B cell (primary cell): ENCODE measurements around the gene MVB12B. TPM values are rescaled to one million over a fixed set of nuclear protein-coding genes. Genes with fewer than 3 reads are reported as not detected.

Source experiments
- ATAC-seq: fragments of 200-7000 bp; cut with Tn5 transposase; one replicate; pipeline ENCODE4 v1.10.0; 2021; ENCODE audit warnings: low read depth, mild to moderate bottlenecking, moderate number of reproducible peaks, moderate library complexity
- CTCF ChIA-PET: fragments of 350-600 bp; sonication (Branson Sonifier 250); formaldehyde crosslinking; loops from one replicate; lab custom pipeline; 2021; ENCODE audit warnings: antibody characterized with exemption, inconsistent platforms; lab: Charles Lee
- POLR2A ChIA-PET: fragments of 350-600 bp; sonication (Branson Sonifier 250); formaldehyde crosslinking; loops from one replicate; lab custom pipeline; 2021; ENCODE audit warnings: antibody characterized with exemption; lab: Charles Lee
- DNase-seq: peaks from one replicate; pipeline ENCODE4 v3.0.0; 2013
- H2AFZ ChIP-seq: 2 replicates; pipeline ENCODE4 v1.6.1; 2012; ENCODE audit warnings: mild to moderate bottlenecking, low read depth, low read length; ENCODE audit not compliant: insufficient read depth, poor library complexity, severe bottlenecking
- H3K27ac ChIP-seq, 2 donors: 1 replicate in 1 of 2; 2 replicates in 1 of 2; pipeline ENCODE4 v1.5.1; 2012 to 2013; ENCODE audit warnings: low read length in 2 of 2, mild to moderate bottlenecking in 2 of 2, moderate library complexity in 1 of 2
- H3K27me3 ChIP-seq, 4 experiments: fragments of 200-600 bp in 1 of 4; sonication (generic) in 1 of 4; replicated peaks in 1 of 4; 1 replicate in 2 of 4; 2 replicates in 2 of 4; pipeline versions ENCODE4 v1.6.1 to v1.7.0; 2013 to 2016; ENCODE audit warnings: low read length in 3 of 4, mild to moderate bottlenecking in 2 of 4, mixed read lengths in 1 of 4, moderate library complexity in 1 of 4; ENCODE audit not compliant: insufficient read depth in 4 of 4, control insufficient read depth in 3 of 4; ENCODE audit errors: control extremely low read depth in 1 of 4
- H3K36me3 ChIP-seq, 2 experiments: replicated peaks in 1 of 2; 1 replicate in 1 of 2; 2 replicates in 1 of 2; pipeline versions ENCODE4 v1.6.1 to v1.7.1; 2013; ENCODE audit warnings: low read length in 1 of 2; ENCODE audit not compliant: insufficient read depth in 2 of 2, control insufficient read depth in 1 of 2; ENCODE audit errors: control extremely low read depth in 1 of 2, extremely low read depth in 1 of 2
- H3K4me1 ChIP-seq, 2 donors: fragments of 200-600 bp in 1 of 2; sonication (generic) in 1 of 2; 1 replicate in 1 of 2; 2 replicates in 1 of 2; pipeline versions ENCODE4 v1.5.1 to v1.6.1; 2013 to 2017; ENCODE audit warnings: low read length in 2 of 2; ENCODE audit not compliant: control insufficient read depth in 2 of 2, insufficient read depth in 2 of 2
- H3K4me2 ChIP-seq: replicated peaks from 2 replicates; pipeline ENCODE3; 2012; ENCODE audit warnings: mild to moderate bottlenecking, low read depth, low read length; ENCODE audit not compliant: poor library complexity, severe bottlenecking
- H3K4me3 ChIP-seq, 5 experiments: fragments of 200-600 bp in 1 of 5; sonication (generic) in 1 of 5; 1 replicate in 3 of 5; 2 replicates in 2 of 5; pipeline versions ENCODE4 v1.5.1 to v1.7.0; 2011 to 2016; ENCODE audit warnings: low read length in 4 of 5, mild to moderate bottlenecking in 4 of 5, low read depth in 2 of 5, control low read depth in 1 of 5, moderate library complexity in 1 of 5; ENCODE audit not compliant: insufficient read depth in 1 of 5; ENCODE audit errors: control extremely low read depth in 1 of 5, extremely low read depth in 1 of 5
- H3K79me2 ChIP-seq: fragments of 200-600 bp; sonication (generic); one replicate; pipeline ENCODE4 v1.6.0; 2016; ENCODE audit warnings: low read length; ENCODE audit not compliant: control insufficient read depth, insufficient read depth
- H3K9ac ChIP-seq: fragments of 200-600 bp; sonication (generic); 2 replicates; pipeline ENCODE4 v1.6.1; 2017; ENCODE audit warnings: mild to moderate bottlenecking, low read length, moderate library complexity
- H3K9me3 ChIP-seq, 3 donors: one replicate each; pipeline versions ENCODE4 v1.6.1 to v1.7.1; 2013; ENCODE audit warnings: low read length in 2 of 3; ENCODE audit not compliant: control insufficient read depth in 2 of 3, insufficient read depth in 1 of 3; ENCODE audit errors: control extremely low read depth in 1 of 3
- H4K20me1 ChIP-seq: 2 replicates; pipeline ENCODE4 v1.6.0; 2012; ENCODE audit warnings: mild to moderate bottlenecking, low read length; ENCODE audit not compliant: insufficient read depth, control insufficient read depth, poor library complexity, severe bottlenecking
- H3K27ac Mint-ChIP-seq: one replicate; pipeline ENCODE4 v1.8.0; 2021; ENCODE audit warnings: mixed read lengths
- H3K27me3 Mint-ChIP-seq: one replicate; pipeline ENCODE4 v1.8.0; 2021; ENCODE audit warnings: mixed read lengths
- H3K4me1 Mint-ChIP-seq: one replicate; pipeline ENCODE4 v1.8.0; 2021; ENCODE audit warnings: mixed read lengths
- H3K4me3 Mint-ChIP-seq: one replicate; pipeline ENCODE4 v1.8.0; 2021; ENCODE audit warnings: mixed read lengths
- H3K9me3 Mint-ChIP-seq: one replicate; pipeline ENCODE4 v1.8.0; 2022; ENCODE audit warnings: mixed read lengths; ENCODE audit not compliant: insufficient read depth
- CTCF ChIP-seq: fragments of 200-600 bp; IDR thresholded peaks from one replicate; pipeline ENCODE4 v1.8.0; 2022; ENCODE audit warnings: antibody characterized with exemption, mild to moderate bottlenecking
- EZH2 ChIP-seq: IDR thresholded peaks from 2 replicates; pipeline ENCODE4 v1.6.1; 2012; ENCODE audit warnings: borderline replicate concordance, low read depth, mild to moderate bottlenecking, moderate library complexity, low read length; ENCODE audit not compliant: insufficient read depth, poor library complexity, severe bottlenecking
- WGBS: methylation state at CpG from one replicate; pipeline ENCODE4 v1.1.5; 2013; ENCODE audit warnings: missing lambda C conversion rate; ENCODE audit not compliant: insufficient coverage; 5-methylcytosine and 5-hydroxymethylcytosine counted together
- intact Hi-C: fragments of 100-400 bp; cut with micrococcal nuclease; formaldehyde crosslinking; loops from one replicate; pipeline ENCODE4 v1.10.0; 2022
- polyA plus RNA-seq: library from polyadenylated mRNA; depleted of rRNA; stranded (reverse); fragments of >200 nt; gene quantifications from 2 replicates; pipeline ENCODE4 v1.2.3, GENCODE V29; 2012
- total RNA-seq, 2 donors: library from RNA; stranded (reverse); fragments of 120-200 nt in 1 of 2; gene quantifications; 1 replicate in 1 of 2; 2 replicates in 1 of 2; pipeline versions ENCODE4 v1.2.3 to v1.2.4, GENCODE V29; 2013 to 2022

MVB12B gene
- total and polyA plus RNA-seq, 2 donors (not counting 1 experiment from before 2014, with no cell fraction given) = 1.2 to 9.8 TPM

GRCh38 chr9:126510564-126510963, 183.9 kb downstream of the MVB12B start:
- Histone ChIP-seq H3K4me1 (peaks cover 10% of the 10 kb centered on the region in 2 donors), H3K9ac (no peak overlapping the region), H3K9me3 (peaks cover 0 to 5% (median 0%) of the 10 kb centered on the region in 3 donors), H3K27me3 (peaks cover 0 to 31% (median 9%) of the 10 kb centered on the region in 4 experiments), H2AFZ (no peak overlapping the region), H3K4me2 (no peak overlapping the region), H3K4me3 (no peak overlapping the region), H3K27ac (no peak overlapping the region), H3K36me3 (no peaks in the 10 kb centered on the region), H4K20me1 (no peaks in the 10 kb centered on the region), H3K79me2 (no peaks in the 10 kb centered on the region)
- H3K4me1 Mint-ChIP-seq = peaks cover 9% of the 10 kb centered on the region
- ChIA-PET POLR2A (no interaction called here), CTCF (interaction anchor here (0.7 to 16.6 kb wide), 7 partner anchors 8 to 789 kb away, joined by 3 to 167 read pairs (median 3); no protein-coding TSS in a partner anchor)
- no peak for ATAC-seq
- no peaks in the 10 kb centered on the region for H3K9me3 Mint-ChIP-seq
- intact Hi-C loops = no loop called here
- no peak overlapping the region for H3K27ac Mint-ChIP-seq
- no peak for TF ChIP-seq CTCF
- TF ChIP-seq EZH2 = no peak
- H3K27me3 Mint-ChIP-seq = peaks cover 28% of the 10 kb centered on the region
- WGBS = 100% methylated on average over 1 of the region's 6 CpGs
- H3K4me3 Mint-ChIP-seq = no peak overlapping the region
- DNase-seq = no peak

DNA sequence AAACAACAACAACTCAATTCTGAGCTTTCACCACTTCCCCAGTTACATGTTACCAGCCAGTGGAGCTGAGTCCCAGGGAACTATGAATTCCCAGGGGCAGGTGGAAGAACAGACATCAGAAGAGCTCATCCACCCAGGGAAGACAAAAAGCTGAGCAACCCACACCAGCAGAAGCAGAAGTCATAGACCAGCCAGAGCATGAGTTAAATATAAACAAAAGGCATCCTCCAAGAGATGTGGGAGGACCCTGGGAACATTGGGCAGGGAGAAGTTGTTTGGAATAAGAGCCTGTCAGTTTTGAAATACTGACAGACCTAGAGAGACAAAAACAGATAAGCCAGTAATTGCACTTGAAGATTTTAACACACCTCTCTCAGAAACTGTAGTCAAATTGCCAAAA, 184.8 kb downstream of the MVB12B start:
- peaks cover 10% of the 10 kb centered on the region for H3K4me1 Mint-ChIP-seq
- peaks cover 10 to 11% of the 10 kb centered on the region in 2 donors for H3K4me1 ChIP-seq
- no peak overlapping the region for H3K4me3 Mint-ChIP-seq
- H4K20me1 ChIP-seq = no peaks in the 10 kb centered on the region
- DNase-seq (no peak), ATAC-seq (no peak)
- H3K4me2 ChIP-seq = no peak overlapping the region
- no peak overlapping the region for H3K9ac ChIP-seq
- CTCF ChIA-PET = interaction anchor here (1.0 to 16.6 kb wide), 6 partner anchors 9 to 193 kb away, joined by 3 to 167 read pairs (median 4); no protein-coding TSS in a partner anchor
- H3K27me3 Mint-ChIP-seq = peaks cover 30% of the 10 kb centered on the region
- POLR2A ChIA-PET = no interaction called here
- no peak overlapping the region for H3K4me3 ChIP-seq
- no peak overlapping the region for H2AFZ ChIP-seq
- H3K36me3 ChIP-seq = no peaks in the 10 kb centered on the region
- H3K27ac Mint-ChIP-seq = no peak overlapping the region
- H3K9me3 Mint-ChIP-seq = no peaks in the 10 kb centered on the region
- peaks cover 0 to 37% (median 10%) of the 10 kb centered on the region in 4 experiments for H3K27me3 ChIP-seq
- H3K27ac ChIP-seq = no peak overlapping the region
- intact Hi-C loops = no loop called here
- H3K79me2 ChIP-seq = no peaks in the 10 kb centered on the region
- peaks cover 0 to 5% (median 0%) of the 10 kb centered on the region in 3 donors for H3K9me3 ChIP-seq
- no peak for TF ChIP-seq EZH2
